NCI-H1048 (cell line): ENCODE measurements around the gene FN3K.
A peak's percentile ranks its signal among the peaks of the same experiment; 100 is the strongest.
"Not testable (repeated sequence)": the region's sequence is repeated elsewhere in the genome, so short reads cannot be mapped to it uniquely, and the experiment has no call there.

Experiments used
- DNase-seq: peaks from one replicate; lab custom pipeline; 2025; lab: John Stamatoyannopoulos, UW

The FN3K gene

DNA sequence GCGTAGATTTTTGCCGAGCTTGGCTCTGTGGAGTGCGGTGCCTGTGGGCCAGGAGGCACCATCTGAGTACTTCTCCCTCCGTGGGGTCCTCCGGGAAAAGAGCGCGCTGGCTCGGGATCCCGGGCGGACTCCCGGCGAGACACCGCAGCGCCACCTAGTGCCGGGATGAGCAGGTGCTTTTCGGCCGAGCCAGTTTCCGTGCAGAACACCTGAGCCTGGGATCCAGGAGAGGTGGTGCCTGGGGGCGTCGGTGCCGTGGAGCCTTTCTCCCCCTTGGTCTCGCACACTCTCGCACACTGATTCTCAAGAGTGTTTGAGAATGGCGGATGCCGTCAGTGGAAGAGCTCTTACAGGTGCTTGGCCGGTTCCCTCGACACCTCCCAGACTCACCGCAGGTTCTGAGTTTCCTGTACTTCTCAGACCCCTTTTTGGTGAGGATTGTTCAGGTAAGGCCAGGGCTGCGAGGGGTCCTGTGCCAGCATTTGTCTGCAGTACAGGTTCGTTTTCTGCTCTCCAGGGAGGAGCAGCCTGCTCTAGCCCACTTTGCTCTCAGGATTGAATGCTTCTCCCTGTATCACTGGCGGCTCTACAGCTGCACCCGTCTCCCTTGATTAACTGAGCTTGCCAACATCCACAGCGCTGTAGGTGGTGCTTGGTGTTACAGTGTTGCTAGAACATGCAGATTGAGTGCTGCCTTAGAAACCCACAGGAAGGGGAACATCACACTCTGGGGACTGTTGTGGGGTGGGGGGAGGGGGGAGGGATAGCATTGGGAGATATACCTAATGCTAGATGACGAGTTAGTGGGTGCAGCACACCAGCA, 39.8 kb downstream of the FN3K start:
- DNase-seq, result peak; percentile 9

DNA sequence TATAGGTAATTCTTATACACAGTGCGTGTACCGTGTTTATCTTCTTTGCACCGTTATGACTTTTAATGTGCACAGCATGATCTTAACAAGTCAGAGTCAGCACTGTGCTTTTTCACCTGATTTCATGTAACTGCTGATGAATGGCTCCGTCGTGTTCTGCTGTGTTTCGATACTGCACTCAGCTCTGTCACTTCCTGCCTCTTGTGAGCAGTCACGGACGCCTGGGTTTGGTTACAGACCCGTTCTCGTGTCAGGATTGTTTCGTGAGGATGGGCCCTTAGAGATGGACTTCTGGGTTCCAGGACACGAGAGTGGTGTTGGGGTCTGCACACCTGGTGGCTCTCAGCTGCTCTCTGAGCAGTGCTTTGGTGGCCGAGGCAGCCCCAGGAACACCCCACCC, 41.0 kb downstream of the FN3K start:
- no peak for DNase-seq

DNA sequence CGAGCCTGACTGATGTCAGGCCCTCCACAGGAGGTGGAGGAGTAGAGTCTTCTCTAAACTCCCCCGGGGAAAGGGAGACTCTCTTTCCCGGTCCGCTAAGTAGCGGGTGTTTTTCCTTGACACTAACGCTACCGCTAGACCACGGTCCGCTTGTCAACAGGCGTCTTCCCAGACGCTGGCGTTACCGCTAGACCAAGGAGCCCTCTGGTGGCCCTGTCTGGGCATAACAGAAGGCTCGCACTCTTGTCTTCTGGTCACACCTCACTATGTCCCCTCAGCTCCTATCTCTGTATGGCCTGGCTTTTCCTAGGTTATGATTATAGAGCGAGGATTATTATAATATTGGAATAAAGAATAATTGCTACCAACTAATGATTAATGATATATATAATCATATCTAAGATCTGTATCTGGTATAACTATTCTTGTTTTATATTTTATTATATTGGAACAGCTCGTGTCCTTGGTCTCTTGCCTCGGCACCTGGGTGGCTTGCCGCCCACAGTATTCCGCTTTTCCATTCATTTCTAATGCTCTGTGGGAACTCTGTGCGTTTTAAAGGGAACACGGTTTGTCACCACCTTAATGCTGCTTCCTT, 42.5 kb downstream of the FN3K start:
- not testable (repeated sequence) for DNase-seq

DNA sequence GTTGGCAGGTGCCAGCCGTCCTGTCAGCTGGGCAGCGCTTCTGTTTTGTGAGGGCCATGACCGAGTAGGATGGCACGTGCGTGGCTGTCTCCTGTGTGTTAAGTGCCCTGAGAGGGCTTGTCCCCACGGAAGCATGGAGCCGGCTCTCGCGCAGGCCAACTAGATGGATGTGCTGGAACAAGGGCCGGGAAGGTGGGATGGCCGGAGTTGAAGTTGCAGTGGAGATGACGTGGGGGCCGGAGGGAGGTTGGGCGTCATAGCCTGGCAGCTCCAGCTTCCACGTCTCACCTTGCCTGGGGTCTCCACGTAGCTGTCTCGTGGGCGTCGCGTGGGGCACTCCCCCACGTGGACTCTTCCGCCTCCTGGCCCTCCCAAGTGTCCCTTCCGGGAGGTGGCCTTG, 44.1 kb downstream of the FN3K start:
- no peak for DNase-seq

DNA sequence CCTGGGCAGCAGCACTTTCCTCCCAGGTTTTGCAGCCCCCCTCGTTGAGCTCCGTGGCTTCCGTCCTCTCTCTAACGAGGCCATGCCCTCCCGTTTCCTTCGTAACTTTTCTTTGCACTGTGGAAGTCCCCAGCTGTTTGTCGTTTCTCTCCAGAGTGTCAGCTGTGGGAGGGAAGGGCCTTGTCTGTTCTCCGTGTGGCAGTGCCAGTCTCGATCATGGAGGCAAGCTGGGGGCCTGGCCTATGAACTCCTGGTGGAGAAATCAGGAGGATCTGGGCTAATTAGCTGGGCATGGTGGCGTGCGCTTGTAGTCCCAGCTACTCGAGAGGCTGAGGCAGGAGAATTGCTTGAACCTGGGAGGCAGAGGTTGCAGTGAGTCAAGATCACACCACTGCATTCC, 44.8 kb downstream of the FN3K start:
- no peak for DNase-seq

DNA sequence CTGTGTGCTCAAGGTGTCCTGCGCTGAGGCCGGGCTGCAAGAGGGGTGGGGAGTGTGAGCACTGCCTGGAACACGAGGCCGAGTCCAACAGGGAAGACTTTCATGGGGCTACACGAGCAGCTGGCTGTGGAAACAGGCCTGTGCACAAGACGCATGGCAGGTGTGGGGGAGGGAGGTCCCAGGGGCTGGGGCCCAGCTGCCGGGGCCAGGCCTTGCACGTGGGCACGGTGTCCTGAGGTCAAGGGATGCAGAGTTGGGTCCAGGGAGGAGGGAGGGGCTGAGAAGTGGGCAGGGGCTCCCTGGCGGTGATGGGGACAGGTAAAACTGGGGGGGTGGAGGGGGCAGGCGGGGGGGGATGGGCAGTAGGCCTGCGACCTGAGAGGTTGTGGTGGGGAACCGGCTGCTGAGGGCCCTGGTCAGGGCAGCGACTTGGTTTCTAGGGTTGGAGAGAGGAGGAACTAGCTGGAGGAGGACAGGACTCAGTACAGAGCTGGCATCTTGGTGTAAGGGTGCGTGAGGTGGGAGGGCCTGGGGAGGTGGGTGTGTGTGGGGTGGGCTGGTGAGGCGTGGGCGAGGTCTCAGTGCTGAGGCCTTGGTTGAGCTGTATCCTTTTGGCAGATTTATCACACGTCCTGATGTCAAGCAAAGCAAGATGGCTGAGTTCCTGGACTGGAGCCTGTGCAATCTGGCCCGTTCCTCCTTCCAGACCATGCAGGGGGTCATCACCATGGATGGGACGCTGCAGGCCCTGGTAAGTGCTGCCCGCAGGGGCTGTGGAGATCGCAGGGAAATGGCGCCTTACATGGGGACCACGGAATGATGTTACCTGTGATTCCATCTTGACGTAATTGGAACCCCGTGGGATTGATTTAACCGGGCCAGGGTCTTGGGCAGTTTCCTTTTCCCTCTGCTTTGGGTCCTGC, 45.8 kb downstream of the FN3K start:
- no peak for DNase-seq

DNA sequence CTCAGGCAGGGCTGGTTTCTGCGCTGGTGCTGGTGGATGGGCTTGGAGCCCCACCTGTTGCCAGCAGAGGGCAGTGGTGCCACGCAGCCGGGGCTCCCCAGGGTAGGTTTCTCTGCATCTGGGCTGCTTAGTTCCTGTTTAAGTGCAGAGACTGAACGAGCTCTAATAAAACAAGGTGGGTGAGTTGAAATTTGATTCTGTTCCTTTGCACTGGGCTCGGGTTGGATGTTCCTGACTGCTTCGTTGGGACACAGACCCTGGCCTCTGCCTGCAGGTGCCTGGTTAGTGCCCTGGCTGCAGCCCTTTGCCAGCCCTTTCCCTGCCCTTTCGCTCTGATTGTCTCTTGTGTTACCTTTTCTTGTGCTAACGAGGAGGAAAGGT, 46.5 kb downstream of the FN3K start:
- peak; percentile 25 for DNase-seq

DNA sequence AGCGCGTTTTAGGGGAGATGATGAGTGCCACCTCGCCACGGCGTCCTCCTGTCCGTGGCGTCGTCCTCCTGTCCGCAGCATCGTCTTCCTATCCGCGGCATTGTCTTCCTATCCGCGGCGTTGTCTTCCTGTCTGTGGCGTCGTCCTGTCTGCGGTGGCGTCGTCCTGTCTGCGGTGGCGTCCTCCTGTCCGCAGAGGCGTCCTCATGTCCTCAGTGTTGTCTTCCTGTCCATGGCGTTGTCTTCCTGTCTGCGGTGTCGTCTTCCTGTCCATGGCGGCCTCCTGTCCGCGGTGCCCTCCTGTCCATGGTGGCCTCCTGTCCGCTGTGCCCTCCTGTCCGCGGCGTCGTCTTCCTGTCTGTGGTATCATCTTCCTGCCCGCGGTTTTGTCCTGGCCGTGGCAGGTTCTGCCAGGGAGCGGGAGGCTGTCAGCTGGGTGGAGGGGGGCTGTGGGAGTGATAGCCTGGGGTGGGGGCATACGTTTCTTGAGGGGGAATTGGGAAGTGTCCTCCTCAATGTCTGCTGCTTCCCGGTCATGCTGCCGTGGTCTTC, 47.3 kb downstream of the FN3K start:
- no peak for DNase-seq

DNA sequence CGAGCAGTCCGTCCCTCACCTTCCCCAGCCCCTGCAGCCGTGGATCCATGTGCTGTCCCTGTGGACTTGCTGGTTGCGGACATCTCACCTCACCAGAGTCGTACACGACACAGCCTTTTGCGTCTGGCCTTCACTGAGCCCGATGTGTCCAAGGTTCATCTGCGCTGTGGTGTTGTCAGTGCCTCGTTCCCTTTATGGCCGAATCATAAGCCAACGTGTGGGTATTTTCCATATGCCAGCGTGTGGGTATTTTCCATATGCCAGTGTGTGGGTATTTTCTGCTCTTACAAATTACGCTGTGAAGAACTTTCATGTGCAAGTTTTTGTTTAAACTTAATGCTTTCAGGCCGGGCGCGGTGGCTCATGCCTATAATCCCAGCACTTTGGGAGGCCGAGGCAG, 48.1 kb downstream of the FN3K start:
- no peak for DNase-seq

DNA sequence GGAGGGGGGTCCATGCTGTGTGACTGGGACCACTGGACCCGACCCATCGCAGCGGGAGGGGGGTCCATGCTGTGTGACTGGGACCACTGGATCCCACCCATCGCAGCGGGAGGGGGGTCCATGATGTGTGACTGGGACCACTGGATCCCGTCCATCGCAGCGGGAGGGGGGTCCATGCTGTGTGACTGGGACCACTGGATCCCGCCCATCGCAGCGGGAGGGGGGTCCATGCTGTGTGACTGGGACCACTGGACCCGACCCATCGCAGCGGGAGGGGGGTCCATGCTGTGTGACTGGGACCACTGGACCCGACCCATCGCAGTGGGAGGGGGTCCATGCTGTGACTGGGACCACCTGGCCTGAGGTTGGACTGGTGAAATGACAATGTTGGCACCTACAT, 50.2 kb downstream of the FN3K start:
- DNase-seq, result not testable (repeated sequence)

DNA sequence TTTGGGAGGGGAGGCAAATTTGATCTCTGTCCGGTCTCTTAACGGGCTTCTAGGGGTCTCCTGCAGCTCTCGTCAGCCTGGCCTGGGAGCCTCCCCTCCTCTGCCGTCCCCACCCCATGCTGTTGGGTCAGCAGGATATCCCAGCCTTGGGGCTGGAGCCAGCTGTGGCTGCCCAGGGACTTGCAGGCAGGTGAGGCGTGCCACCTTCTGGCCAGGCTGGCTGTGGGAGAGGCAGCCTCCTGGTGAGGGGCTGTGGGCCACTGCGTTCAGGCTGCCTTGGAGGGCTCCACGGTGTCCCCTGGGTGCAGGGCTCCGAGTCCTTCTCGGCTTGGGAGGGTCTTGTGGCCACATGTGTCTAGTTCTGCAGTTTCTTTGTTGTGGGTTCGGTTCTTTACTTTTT, 51.0 kb downstream of the FN3K start:
- DNase-seq, result no peak

DNA sequence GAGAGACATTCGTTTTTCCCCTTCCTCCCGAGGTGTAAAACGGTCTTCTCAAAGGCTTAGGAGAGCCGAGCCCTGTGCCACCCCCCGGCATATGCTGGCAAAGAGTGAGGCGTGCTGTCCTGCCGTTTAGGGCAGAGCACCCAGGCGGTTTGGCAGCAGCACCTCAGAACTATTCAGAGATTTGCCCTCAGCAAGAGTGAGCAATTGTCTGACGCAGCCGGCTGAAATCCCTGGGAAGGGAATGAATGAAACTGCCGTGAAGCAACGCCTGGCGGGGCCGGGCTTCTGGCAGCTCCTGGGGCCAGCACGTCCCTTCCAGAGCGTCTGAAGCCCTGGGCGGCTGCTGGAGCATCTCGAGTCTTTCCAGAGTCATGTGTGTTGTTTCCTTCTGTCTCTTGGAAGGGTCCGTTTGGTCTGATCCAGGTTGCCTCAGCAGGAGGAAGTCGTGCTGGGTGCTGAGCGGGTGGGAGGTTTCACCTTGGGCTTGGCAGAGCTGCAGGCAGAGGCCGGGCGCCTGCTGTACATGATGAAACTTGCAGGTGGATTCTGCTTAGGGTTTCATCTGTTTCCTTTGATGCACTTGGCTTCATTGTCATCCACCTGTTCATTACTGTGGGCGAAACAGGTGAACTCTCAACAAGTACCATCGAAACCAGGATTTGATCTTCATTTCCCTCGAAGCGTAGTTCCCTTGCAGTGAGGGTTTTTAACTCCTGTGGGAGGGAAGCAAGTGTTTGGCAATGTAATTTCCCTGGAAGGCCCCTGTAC, 51.9 kb downstream of the FN3K start:
- no peak for DNase-seq

DNA sequence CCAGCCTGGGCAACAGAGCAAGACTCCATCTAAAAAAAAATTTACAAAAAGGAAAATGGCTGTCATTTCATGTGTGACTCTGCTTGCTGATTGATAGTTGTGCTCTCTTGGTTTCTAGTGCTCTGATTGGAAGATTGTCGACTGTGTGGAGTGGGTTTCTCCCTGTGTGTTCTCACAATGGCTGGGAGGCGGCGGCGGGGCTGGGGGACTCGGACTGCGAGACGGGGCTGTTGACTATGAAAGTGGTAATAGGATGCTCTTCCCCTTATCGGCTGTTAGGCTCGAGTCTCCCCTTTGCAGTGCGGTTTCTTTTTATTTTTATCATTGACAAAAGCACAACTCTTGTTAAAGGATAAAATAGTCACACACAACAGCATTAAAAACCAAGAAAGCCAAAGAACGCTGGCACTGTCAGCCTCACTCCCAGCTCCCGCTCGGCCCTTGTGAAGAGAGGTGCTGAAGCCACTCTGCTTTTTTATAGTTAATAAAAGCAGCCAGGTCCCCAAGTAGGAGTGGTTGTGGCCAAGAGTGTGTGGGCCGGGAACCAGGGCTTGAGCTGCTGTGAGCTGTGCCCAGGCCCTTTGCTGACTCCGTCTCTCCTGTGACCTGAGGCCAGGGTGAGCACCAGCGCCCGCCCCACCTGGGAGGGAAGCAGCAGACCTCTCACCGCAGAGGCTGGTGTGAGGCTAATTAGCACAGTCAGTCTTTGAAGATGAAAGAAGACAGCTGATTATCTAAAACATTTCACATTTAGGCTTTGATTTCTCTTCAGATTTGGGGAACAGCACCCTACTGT, 53.0 kb downstream of the FN3K start:
- no peak for DNase-seq

DNA sequence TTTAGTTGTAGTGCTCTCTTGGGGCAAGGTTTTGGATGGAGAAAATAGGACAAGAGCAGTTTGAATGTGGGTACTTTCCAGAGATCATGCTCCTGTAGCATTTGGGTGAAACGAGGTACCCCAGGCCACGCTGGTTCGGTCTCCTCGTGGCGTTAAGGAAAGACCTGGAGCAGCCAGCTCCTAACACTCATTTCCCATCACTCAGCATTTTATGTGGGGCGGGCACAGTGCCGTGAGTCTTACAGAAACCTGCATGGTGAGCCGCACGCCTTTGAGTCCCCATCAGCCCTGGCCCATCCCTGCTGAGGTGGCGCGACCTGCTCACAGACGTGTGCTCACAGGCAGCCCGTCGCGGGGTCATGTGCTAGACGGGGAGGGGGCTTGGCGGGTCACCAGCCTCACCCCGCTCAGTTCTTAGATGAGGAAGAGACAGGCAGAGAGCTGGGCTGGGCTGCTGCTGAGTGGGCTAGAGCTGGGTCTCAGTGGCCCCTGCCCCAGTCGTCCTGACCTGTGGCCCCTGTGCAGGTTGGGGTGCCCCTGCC, 53.7 kb downstream of the FN3K start:
- no peak for DNase-seq

DNA sequence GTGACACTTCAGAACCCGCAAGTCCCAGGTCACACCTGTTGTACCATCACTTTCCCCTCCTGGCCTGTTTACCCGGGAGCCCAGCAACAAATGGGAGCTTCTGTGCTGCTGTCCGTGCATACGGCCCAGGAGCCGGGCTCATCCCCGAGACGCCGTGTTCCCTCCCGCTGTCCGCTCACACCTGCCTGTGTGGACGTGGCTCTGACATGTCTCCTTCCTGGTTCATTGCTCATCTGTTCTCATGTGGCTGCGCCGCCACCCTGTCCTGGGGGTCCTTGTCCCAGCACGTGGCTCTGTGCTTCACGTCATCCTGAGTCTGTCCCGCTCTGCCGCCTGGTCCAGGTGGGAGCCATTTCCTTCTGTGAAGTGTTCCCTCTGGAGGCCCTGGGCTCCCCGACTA, 54.4 kb downstream of the FN3K start:
- no peak for DNase-seq

DNA sequence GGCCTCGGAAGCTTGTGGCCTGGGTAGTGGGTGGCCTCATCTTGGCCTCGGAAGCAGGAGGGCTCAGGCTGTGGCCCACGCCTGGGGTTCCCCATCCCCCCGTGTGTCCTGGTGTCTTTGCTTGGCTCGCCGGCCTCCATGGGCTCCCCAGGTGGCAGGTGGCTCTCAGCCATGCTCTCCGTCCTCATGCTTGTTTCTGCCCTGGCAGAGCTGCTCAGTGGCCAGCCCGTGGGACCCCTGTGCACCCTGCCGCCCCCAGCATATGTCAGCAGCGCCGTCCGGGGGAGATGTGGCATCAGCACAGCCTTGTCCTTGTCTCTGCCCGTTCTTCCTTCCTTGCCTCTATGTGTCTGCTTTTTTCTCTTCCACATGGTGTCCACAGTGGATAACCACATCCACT, 55.0 kb downstream of the FN3K start:
- no peak for DNase-seq

DNA sequence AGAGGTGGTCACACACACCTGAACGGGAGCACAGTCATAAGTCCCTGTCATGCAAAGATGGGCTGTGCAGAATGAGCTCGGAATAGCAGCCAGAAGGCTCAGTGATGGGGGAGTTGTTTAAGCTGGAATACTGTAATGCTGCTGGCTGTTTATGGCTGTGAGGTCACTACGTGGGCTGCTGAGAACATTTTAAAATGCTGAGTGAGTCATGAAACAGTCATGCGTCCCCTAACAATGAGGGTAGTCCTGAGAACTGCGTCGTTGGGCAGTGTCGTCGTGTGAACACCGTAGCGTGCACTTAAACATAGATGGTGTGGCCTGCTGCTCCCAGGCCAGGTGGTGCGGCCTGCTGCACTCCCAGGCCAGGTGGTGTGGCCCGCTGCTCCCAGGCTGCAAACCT, 56.1 kb downstream of the FN3K start:
- no peak for DNase-seq

DNA sequence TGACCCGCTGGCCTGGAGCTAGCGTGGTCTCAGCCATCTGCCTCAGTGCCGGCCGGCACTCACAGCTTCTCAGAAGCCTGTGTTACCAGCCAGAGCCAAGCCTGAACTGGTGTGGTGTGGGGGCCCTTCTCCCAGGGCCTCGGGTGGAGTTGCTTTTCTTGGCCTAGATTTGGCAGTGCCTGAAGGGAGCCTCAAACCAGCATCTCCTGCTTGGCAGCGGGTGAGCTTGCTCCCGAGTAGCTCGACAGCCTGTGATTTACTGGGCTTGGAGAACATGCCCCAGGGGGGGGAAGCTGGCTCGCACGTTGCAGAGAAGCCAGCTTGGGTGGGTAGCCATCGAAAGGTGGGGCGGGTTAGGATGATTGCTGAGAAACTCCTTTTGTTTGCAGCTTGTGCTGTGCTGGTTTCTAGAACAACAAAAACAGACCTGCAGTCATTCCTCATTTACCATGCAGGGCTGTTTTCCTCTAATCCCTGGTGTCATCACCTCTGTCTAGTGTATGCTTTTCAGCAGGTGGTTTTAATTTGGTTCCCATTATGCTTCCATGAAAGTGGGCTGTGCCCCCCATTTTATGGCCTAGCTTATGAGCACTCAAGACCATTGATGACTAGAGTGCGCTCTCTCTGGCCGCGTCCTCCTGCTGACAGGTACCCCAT, 58.7 kb downstream of the FN3K start:
- DNase-seq, result no peak

DNA sequence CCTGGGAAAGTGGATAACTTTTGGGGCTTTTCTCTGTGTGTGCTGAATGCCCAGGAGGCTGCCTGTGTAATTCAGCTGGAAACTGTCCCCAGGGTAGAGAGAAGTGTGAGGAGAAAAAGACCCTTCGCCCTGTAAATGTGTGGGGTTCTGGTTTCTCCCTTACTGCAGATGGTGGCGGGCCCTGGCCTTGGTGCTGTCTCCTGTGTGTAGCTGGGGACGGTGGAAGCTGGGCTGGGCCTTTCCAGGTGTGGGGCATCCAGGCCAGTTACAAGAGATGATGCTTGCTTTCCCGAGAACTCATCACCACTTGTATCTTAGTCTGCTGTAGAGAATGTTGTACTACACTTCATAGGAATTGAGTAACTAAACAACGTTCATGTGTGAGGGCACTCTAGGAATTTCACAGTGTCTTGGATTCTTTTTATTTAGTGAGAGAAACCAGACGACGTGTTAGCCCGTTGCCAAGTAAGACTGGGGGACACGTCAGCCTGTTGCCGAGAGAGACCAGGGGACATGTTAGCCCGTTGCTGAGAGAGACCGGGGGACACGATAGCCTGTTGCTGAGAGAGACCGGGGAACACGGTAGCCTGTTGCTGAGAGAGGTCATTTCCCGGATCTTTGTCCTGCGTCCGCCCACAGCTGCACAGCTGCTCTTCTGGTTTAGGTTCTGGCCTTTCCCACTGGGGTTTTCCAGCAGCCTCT, 59.5 kb downstream of the FN3K start:
- DNase-seq, result no peak

DNA sequence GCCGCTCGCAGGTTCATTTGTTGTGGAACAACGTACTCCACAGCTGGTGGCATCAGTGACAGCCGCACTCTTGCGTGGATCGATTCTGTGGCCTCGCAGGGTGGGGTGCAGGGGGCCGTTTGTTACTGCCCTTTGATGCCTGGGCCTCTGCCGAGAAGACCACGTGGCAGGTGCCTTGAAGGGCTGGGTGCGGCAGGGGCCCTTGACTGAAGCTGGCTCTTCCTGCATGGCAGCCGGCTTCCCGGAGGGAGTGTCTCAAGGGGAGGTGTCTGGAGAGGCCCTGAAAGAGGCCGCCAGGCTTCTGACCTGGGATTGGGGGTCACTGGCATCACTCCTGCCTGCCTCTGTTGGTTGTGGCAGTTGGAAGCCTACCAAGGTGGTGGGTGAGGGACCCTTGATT, 60.2 kb downstream of the FN3K start:
- DNase-seq, result no peak
